Erythroblast (primary cell): ENCODE results near the gene TMPRSS13.
"Not testable (repeated sequence)": the region's sequence is repeated elsewhere in the genome, so short reads cannot be mapped to it uniquely, and the experiment has no call there.

Experiments used
- DNase-seq, 2 experiments: peaks; one replicate each; lab custom pipeline; 2025; lab: John Stamatoyannopoulos, UW
- GATA1 ChIP-seq: IDR thresholded peaks from 2 replicates; pipeline ENCODE4 v1.6.1; 2011; ENCODE audit warnings: low read depth, mild to moderate bottlenecking, control low read depth, low read length, moderate library complexity
- POLR2A ChIP-seq: IDR thresholded peaks from 2 replicates; pipeline ENCODE4 v1.6.1; 2011; ENCODE audit warnings: mild to moderate bottlenecking, low read length

TMPRSS13 gene

DNA sequence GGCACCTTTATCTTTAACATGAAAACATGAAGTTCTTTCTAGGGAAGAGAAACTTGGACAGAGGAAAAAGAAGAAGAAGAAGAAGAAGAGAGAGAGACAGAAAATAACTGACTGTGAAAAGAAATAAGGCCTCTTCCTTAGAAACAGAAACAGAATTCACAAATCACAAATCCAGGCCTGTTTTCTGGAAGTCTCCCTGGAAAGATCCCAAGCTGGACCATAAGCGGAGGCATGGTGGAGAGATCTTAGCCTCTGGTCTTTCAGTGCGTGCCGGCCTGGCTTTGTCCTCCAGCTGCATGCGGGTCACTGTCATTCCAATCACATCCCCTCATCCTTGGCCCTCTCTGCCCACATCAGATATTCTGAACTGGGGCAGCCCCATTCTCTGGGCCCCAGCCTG is 59.6 kb downstream of the TMPRSS13 start:
- TF ChIP-seq POLR2A (no peak), GATA1 (no peak)
- DNase-seq, result no peak

DNA sequence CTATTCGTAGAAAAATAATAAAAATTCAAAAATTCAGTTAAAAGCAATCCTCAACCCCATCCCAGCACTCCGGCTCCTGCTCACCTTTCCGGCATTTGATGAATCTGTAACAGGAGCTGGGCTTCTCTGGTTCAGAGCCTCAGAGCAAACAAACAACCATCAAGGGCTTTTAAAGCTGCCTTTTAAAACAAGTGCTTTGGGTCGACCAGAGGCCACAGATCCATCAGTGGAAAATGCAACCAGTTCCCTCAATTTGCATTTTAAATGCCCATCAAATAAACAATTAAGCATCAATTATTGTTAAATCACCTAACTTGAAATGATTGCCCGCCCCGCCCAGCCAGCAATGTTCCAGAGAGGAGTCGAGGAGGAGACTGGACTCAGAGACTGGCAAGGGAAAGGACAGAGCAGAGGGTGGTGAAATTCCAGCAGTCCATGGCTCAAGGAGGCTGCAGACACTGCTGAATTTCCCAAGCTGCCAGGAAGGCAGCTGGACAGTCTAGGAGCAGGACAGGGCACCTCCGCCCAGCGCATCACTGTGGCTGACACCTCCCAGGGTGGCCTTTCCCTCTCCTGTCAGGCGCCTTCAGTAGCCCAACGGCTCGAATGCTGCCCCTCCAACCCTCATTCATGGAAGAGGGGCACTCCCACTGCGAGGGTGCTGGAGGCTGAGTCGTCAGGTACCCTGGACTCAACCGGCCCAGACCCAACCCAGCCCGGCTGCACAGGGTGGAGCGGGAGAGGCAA is 60.2 kb downstream of the TMPRSS13 start:
- no peak for TF ChIP-seq GATA1
- no peak for TF ChIP-seq POLR2A
- DNase-seq, result no peak

DNA sequence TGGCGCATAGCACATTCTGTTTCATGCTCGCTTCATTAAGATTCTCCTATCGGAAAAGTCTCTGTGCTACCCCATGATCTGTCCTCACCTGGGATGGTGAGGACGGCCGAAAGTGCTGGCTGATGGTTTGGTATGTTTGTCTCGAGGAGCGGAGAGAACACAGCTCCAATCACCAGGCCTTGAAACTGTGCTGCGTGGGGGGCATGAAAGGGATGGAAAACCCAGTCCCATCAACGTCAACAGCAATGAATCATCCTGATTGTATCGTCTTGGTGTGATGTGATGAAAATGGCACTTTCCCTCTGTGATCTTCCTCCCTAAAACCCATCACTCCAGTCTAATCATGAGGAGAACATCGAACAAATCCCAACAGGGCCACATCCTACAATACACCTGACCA is 61.1 kb downstream of the TMPRSS13 start:
- DNase-seq, result no peak
- TF ChIP-seq POLR2A, result no peak
- TF ChIP-seq GATA1, result no peak

DNA sequence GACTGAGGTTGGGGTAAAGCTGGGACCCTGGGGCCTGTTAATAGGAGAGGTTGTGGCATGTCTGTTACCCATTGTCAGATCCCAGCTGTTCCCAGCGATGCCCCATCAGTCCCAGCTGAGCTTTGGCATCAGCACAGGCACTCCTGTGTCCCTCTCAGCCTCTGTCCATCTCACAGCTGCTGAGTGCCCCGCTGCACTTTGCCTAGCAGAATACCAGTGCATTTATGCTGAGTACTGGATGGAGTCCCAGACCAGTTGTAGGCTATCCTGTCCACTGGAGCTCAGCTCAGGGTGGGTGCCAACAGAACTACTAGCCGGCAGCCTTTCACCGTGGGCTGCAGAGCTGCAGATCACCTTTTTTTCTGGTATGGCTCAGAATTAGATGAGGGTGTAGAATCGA is 62.7 kb downstream of the TMPRSS13 start:
- TF ChIP-seq POLR2A, result no peak
- no peak for TF ChIP-seq GATA1
- no peak for DNase-seq

DNA sequence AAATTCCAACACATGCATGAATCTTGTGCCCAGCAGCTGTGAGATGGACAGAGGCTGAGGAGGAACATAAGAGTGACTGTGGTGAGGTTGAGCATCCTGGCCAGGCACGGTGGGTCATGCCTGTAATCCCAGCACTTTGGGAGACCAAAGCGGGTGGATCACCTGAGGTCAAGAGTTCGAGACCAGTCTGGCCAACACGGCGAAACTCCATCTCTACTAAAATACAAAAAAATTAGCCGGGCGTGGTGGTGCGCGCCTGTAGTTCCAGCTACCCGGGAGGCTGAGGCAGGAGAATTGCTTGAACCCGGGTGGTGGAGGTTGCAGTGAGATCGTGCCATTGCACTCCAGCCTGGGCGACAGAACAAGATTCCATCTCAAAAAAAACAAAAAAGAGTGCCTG is 63.7 kb downstream of the TMPRSS13 start:
- DNase-seq, result not testable (repeated sequence)

DNA sequence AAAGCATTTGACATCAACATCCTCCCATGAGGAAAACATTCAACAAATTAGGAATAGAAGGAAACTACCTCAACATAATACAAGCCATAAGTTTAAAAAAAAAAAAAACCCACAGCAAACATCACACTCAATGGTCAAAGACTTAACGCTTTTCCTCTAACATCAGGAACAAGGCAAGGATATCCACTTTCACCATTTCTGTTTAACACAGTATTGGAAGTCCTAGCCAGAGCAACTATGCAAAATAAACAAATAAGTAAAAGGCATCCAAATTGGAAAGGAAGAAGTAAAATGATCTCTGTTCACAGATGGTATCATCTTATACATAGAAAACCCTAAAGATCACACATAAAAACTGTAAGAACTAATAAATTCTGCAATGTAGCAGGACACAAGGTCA is 65.8 kb downstream of the TMPRSS13 start:
- TF ChIP-seq POLR2A (no peak), GATA1 (no peak)
- DNase-seq, result no peak

DNA sequence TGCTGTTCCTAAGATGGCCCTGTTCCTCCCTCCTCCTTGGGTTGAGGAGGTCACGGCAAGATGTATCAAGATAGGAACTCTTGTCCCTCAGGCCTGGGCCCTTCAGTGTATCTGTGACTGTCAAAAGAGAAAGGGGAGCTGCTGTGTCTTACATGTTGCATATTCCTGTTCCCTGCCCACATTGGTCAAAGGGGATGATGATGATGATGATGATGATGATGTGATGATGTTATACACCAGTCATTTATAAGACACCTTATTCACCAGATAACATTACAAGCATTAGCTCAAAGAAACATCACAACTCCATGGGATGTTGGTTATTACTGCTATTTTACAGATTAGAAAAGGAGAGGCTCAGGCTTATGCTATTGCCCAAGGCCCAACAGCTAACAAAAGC is 66.4 kb downstream of the TMPRSS13 start:
- DNase-seq, result no peak
- TF ChIP-seq GATA1 (no peak), POLR2A (no peak)

DNA sequence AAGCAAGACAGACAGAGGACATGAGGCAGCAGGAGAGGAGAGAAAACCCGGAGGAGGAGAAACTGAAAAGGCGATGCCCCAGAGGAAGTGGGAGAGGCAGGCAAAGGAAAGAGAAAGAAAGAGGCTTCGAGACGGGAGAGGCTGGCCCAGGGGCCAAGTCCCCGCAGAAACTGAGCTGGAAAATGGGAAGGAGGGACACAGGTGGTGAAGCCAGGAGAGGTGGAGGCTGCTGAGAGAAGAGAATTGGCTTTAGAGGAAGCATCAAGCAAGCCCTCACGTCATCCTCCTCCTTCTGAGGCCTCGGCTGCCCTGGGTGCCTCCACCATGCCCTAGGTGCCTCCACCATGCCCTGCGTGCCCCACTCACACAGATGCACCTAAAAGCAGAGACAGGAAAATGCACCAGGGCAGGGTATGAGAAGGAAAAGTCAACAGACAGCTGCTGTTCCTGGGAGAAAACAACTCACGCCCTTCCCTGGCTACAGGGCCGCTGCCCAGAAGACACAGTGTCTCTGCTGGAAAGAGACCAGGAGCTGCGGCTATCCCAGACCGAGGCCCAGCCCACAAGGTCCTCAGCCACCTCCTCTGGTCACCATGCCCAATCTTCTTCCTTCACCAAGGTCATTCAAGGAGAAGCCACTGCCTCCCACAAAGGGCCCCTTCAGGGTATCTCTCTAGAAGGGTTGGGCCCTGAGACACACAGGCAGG is 67.0 kb downstream of the TMPRSS13 start:
- DNase-seq, result no peak
- no peak for TF ChIP-seq GATA1
- TF ChIP-seq POLR2A, result no peak

DNA sequence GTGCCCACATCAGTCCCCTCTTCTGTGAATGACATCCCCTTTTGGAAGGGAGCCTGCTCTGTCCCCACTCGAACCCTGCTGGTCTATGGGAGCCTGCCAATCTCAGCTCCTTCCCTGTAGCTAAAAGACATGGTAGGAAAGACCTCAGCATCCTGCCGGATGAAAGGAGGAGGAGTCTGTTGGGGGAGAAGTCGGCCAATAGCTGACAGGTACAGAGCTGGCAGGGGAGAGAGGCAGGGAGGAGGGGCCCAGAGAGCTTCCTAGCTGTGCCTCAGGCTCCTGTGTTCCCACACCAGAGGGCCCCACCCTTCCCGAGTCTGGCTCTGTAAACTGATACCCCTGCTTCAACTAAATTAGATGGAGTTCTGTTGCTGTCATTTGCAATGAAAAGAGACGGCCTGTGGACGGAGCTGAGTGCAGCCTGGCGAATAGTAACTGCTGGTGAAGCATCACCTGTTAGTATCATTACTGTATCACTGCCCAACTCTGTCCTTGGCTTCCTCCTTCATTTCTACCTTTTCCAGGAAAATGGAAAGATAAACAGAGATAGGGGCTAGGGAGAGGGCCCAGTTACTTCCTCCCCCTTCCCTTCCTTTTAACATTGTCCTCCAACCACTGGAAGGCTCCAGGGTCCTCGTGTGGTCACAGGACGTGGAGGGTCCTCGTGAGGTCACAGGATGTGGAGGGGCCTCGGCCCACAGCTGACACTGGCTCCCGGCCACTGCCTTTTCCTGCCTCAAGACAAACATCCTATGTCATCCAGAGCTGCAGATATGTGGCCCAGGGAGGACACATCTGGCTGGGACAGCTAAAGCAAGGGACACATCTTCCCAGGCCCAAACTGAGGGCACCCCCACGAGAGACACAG is 67.8 kb downstream of the TMPRSS13 start:
- TF ChIP-seq POLR2A (no peak), GATA1 (no peak)
- DNase-seq, result no peak

DNA sequence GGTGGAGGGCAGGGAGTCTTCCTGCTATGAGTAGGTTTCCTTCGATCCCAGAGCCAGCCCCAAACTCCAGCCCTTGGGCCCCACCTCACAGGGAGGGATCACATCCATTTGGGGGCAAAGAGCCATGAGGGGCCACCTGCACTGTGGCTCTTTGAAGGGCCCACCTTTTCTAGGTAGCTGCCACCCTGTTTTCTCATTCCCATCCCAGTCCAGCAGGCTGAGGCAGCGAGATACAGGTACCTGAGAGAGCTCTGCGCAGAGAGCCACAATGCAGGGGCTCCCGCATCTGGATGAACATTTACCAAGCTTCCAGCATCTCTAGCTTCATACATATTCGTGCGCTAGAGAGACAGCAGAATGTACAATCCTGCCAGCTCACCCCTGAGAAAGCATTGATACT is 69.1 kb downstream of the TMPRSS13 start:
- DNase-seq, result no peak
- TF ChIP-seq POLR2A (no peak), GATA1 (no peak)

DNA sequence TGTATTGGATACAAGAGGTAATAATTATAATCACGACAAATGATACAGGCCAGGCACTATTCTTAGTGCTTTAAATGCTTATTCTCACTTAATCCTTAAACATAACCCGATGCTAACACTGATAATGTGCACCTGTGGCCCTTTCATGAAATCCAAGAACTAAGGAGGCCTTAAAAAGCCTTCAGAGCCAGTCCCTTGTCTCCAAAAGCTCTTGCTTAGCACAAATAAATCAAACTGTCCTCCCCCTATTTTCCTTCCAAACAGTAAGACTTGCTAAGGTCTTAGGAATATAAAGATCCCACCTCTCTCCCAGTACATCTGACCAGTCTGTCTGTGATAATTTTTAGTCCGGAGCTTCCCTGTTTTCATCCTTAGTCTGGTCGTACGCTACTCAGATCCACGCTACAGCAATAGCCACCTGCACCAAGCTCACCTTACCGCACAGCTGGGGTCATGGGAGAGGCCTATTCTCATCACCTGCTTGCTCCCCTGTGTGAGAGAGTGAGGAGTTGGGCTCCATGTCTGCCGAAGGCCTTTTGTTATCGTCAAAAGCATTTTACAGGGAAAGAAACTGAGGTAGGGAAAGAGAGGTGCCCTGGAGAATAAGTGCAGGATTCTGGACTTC is 69.6 kb downstream of the TMPRSS13 start:
- DNase-seq, result no peak
- no peak for TF ChIP-seq POLR2A
- no peak for TF ChIP-seq GATA1

DNA sequence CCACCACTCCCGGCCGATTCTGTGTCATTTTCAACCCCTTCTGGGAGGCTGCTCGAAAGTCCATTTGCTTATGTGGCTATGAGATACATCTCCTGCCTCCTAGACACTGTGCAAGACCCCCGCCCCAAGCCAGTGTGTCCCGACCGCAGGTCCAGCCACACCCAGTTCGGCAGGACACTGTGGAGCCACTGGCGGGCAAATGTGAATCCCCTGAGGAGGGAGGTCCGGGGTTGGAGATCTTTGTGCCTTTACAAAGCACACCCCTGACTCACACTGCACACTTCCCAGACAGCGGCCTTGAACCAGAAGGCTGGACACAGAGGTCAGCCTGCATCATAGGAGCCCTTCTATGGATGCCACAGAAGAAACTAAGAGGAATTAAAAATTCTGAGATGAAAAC is 70.1 kb downstream of the TMPRSS13 start:
- TF ChIP-seq GATA1 (no peak), POLR2A (no peak)
- no peak for DNase-seq

DNA sequence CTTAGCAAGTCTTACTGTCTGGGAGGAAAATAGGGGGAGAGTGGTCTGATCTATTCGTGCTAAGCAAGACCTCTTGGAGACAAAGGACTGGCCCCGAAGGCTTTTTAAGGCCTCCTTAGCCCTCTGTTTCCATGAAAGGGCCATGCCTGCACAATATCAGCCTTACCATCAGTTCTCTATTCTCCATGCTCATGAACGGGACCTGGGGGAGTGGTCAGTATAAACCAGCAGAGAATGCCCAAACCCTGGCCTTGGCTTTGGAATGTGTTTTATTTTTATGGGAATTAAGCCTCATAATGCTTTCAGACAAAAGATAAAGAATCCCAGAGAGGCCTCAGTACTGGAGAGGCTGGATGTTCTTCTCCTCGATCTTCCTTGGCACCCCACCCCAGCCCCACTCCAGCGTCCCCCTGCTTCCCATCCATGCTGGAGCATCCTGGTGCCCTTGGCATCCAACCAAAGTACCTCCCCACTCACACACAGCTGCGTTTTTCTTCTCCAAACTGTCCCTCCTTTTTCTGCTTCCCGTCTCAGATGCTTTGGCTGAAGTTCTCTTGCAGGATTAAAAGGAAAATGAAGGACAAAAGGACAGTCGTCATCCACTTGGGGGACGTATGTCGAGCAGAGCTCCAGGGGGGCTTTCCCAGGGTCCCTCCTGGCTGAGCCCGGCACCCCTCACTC is 71.3 kb downstream of the TMPRSS13 start:
- TF ChIP-seq POLR2A (no peak), GATA1 (no peak)
- no peak for DNase-seq
